Loucy (cell line): ENCODE data around the gene CSHL1.

Experiments used
- H2AFZ ChIP-seq: fragments of 200-600 bp; sonication (generic); 2 replicates; pipeline ENCODE4 v1.6.0; 2016; ENCODE audit warnings: antibody characterized with exemption, mild to moderate bottlenecking, low read length, moderate library complexity
- H3F3A ChIP-seq: fragments of 200-600 bp; 2 replicates; pipeline ENCODE4 v1.6.0; 2016; ENCODE audit warnings: antibody characterized with exemption, low read depth, mild to moderate bottlenecking
- H3K27me3 ChIP-seq: fragments of 200-600 bp; sonication (generic); 2 replicates; pipeline ENCODE4 v1.6.1; 2014; ENCODE audit warnings: low read length, mild to moderate bottlenecking; ENCODE audit not compliant: insufficient read depth, poor library complexity, severe bottlenecking
- H3K36me3 ChIP-seq: fragments of 200-600 bp; sonication (generic); 2 replicates; pipeline ENCODE4 v1.6.1; 2016; ENCODE audit warnings: low read length; ENCODE audit not compliant: insufficient read depth
- H3K4me1 ChIP-seq: fragments of 200-600 bp; sonication (generic); 2 replicates; pipeline ENCODE4 v1.5.1; 2014; ENCODE audit warnings: low read length, mild to moderate bottlenecking; ENCODE audit not compliant: insufficient read depth, poor library complexity, severe bottlenecking
- H3K4me2 ChIP-seq: fragments of 200-600 bp; sonication (generic); 2 replicates; pipeline ENCODE4 v1.6.0; 2014; ENCODE audit warnings: antibody characterized with exemption, low read length, low read depth, mild to moderate bottlenecking; ENCODE audit not compliant: poor library complexity, severe bottlenecking
- H3K4me3 ChIP-seq: fragments of 200-600 bp; sonication (generic); 2 replicates; pipeline ENCODE4 v1.5.1; 2014; ENCODE audit warnings: low read length, mild to moderate bottlenecking, mixed read lengths; ENCODE audit not compliant: poor library complexity, severe bottlenecking
- H3K79me2 ChIP-seq: fragments of 200-600 bp; sonication (generic); 2 replicates; pipeline ENCODE4 v1.6.1; 2014; ENCODE audit warnings: low read length; ENCODE audit not compliant: insufficient read depth
- H3K9ac ChIP-seq: fragments of 200-600 bp; sonication (generic); 2 replicates; pipeline ENCODE4 v1.6.0; 2014; ENCODE audit warnings: mild to moderate bottlenecking, low read depth, low read length, moderate library complexity; ENCODE audit not compliant: poor library complexity, severe bottlenecking
- H3K9me2 ChIP-seq: fragments of 200-600 bp; sonication (generic); replicated peaks from 2 replicates; pipeline ENCODE4 v1.6.1; 2016; ENCODE audit warnings: low read depth, low read length, mixed read lengths
- H3K9me3 ChIP-seq: fragments of 200-600 bp; sonication (generic); 2 replicates; pipeline ENCODE4 v1.6.1; 2014; ENCODE audit warnings: mild to moderate bottlenecking, antibody characterized with exemption, low read length, low read depth; ENCODE audit not compliant: insufficient read depth
- H4K20me1 ChIP-seq: fragments of 200-600 bp; sonication (generic); 2 replicates; pipeline ENCODE4 v1.6.0; 2014; ENCODE audit warnings: antibody characterized with exemption, low read length, mild to moderate bottlenecking; ENCODE audit not compliant: insufficient read depth, poor library complexity, severe bottlenecking
- CTCF ChIP-seq: fragments of 200-600 bp; sonication (generic); conservative IDR thresholded peaks from 2 replicates; pipeline ENCODE4 v1.5.1; 2014; ENCODE audit warnings: mild to moderate bottlenecking, antibody characterized with exemption, low read length
- EZH2phosphoT487 ChIP-seq: fragments of 200-600 bp; IDR thresholded peaks from 2 replicates; pipeline ENCODE4 v1.6.1; 2018; ENCODE audit warnings: antibody characterized with exemption, mild to moderate bottlenecking, moderate library complexity, borderline replicate concordance

Gene CSHL1

GRCh38 chr17:63942309-63942985 lies 31.4 kb upstream of the CSHL1 start:
- H3K9ac ChIP-seq, result no peak overlapping the region
- H4K20me1 ChIP-seq, result no peaks in the 10 kb centered on the region
- no peak for TF ChIP-seq EZH2phosphoT487
- TF ChIP-seq CTCF, result no peak
- no peaks in the 10 kb centered on the region for H3F3A ChIP-seq
- no peaks in the 10 kb centered on the region for H3K9me3 ChIP-seq
- no peaks in the 10 kb centered on the region for H3K27me3 ChIP-seq
- no peak overlapping the region for H3K4me2 ChIP-seq
- no peaks in the 10 kb centered on the region for H3K36me3 ChIP-seq
- no peak overlapping the region for H2AFZ ChIP-seq
- peaks cover under 1% of the 10 kb centered on the region; the same call in 1 of the 2 replicates for H3K79me2 ChIP-seq
- H3K4me3 ChIP-seq, result no peak overlapping the region
- no peaks in the 10 kb centered on the region for H3K9me2 ChIP-seq
- H3K4me1 ChIP-seq, result peaks cover 44% of the 10 kb centered on the region

GRCh38 chr17:63941751-63942150 lies 30.7 kb upstream of the CSHL1 start:
- no peaks in the 10 kb centered on the region for H4K20me1 ChIP-seq
- H3K4me1 ChIP-seq, result peaks cover 38% of the 10 kb centered on the region
- H3F3A ChIP-seq, result no peaks in the 10 kb centered on the region
- no peak overlapping the region for H3K4me3 ChIP-seq
- no peak overlapping the region for H3K9ac ChIP-seq
- H3K36me3 ChIP-seq, result no peaks in the 10 kb centered on the region
- TF ChIP-seq EZH2phosphoT487 (no peak), CTCF (no peak)
- H3K4me2 ChIP-seq, result no peak overlapping the region
- no peaks in the 10 kb centered on the region for H3K79me2 ChIP-seq
- H3K9me2 ChIP-seq, result no peaks in the 10 kb centered on the region
- no peaks in the 10 kb centered on the region for H3K27me3 ChIP-seq
- no peak overlapping the region for H2AFZ ChIP-seq
- H3K9me3 ChIP-seq, result no peaks in the 10 kb centered on the region

- Histone ChIP-seq H3K79me2 (no peaks in the 10 kb centered on the region), H3K4me2 (no peak overlapping the region), H3K36me3 (no peaks in the 10 kb centered on the region), H4K20me1 (no peaks in the 10 kb centered on the region), H2AFZ (no peak overlapping the region), H3K9me3 (no peaks in the 10 kb centered on the region), H3F3A (no peaks in the 10 kb centered on the region), H3K9ac (no peak overlapping the region), H3K4me1 (peaks cover 34% of the 10 kb centered on the region), H3K9me2 (no peaks in the 10 kb centered on the region), H3K4me3 (no peak overlapping the region), H3K27me3 (no peaks in the 10 kb centered on the region)
- TF ChIP-seq CTCF (no peak), EZH2phosphoT487 (no peak)
Measured at GRCh38 chr17:63941162-63941561, 30.1 kb upstream of the CSHL1 start.
